HG03045 (cell line): ENCODE results near the gene EPHB2.

Experiments used
- ATAC-seq: cut with Tn5 transposase; IDR thresholded peaks from one replicate; pipeline ENCODE4 v1.9.1; 2021; ENCODE audit warnings: mild to moderate bottlenecking, moderate library complexity; ENCODE audit not compliant: unreplicated experiment

Gene EPHB2

GRCh38 chr1:22777388-22778057 lies 66.9 kb downstream of the EPHB2 start:
- ATAC-seq = no peak

GRCh38 chr1:22778408-22778807 lies 67.8 kb downstream of the EPHB2 start:
- ATAC-seq = no peak

- ATAC-seq = no peak
These were observed 68.4 kb downstream of the EPHB2 start for GRCh38 chr1:22778862-22779520.

- no peak for ATAC-seq
These were observed 70.1 kb downstream of the EPHB2 start for GRCh38 chr1:22780696-22781095.

GRCh38 chr1:22781483-22781882 lies 70.8 kb downstream of the EPHB2 start:
- ATAC-seq = no peak

GRCh38 chr1:22782406-22782805 lies 71.8 kb downstream of the EPHB2 start:
- ATAC-seq = no peak

GRCh38 chr1:22784317-22784716 lies 73.7 kb downstream of the EPHB2 start:
- ATAC-seq = no peak

- no peak for ATAC-seq
These were observed 74.1 kb downstream of the EPHB2 start for GRCh38 chr1:22784737-22785136.

GRCh38 chr1:22786101-22786500 lies 75.5 kb downstream of the EPHB2 start:
- no peak for ATAC-seq

- ATAC-seq = no peak
These were observed 76.3 kb downstream of the EPHB2 start for GRCh38 chr1:22786719-22787489.

- no peak for ATAC-seq
These were observed 77.0 kb downstream of the EPHB2 start for GRCh38 chr1:22787636-22788035.

- no peak for ATAC-seq
These were observed 77.6 kb downstream of the EPHB2 start for GRCh38 chr1:22788254-22788661.

GRCh38 chr1:22789356-22789994 lies 78.8 kb downstream of the EPHB2 start:
- no peak for ATAC-seq

GRCh38 chr1:22790232-22791008 lies 79.8 kb downstream of the EPHB2 start:
- ATAC-seq = no peak

GRCh38 chr1:22791831-22792347 lies 81.2 kb downstream of the EPHB2 start:
- no peak for ATAC-seq

- no peak for ATAC-seq
These were observed 81.9 kb downstream of the EPHB2 start for GRCh38 chr1:22792396-22793160.

GRCh38 chr1:22793647-22794046 lies 83.0 kb downstream of the EPHB2 start:
- ATAC-seq = no peak

GRCh38 chr1:22794647-22795365 lies 84.2 kb downstream of the EPHB2 start:
- ATAC-seq = no peak

GRCh38 chr1:22795366-22795714 lies 84.7 kb downstream of the EPHB2 start:
- ATAC-seq = no peak
